PC-3 (cell line): ENCODE data around the gene ARRDC3. TPM values are rescaled to one million over a fixed set of nuclear protein-coding genes. Genes with fewer than 3 reads are reported as not detected.

Experiments used
- ATAC-seq: fragments of 200-7000 bp; cut with Tn5 transposase; 2 replicates; pipeline ENCODE4 v1.9.1; 2020; ENCODE audit warnings: mild to moderate bottlenecking, moderate library complexity
- BruUV-seq: library from RNA; stranded (reverse); fragments of 400-500 nt; replicated peaks from 2 replicates; lab custom pipeline; 2021; lab: Mats Ljungman, UMichigan
- CTCF ChIA-PET: fragments of 300-600 bp; sonication (Branson Sonifier 250); formaldehyde crosslinking; loops from one replicate; lab custom pipeline; 2022; ENCODE audit warnings: antibody characterized with exemption; lab: Charles Lee
- POLR2A ChIA-PET: fragments of 300-600 bp; sonication (Branson Sonifier 250); formaldehyde crosslinking; loops from one replicate; lab custom pipeline; 2022; ENCODE audit warnings: antibody characterized with exemption; ENCODE audit not compliant: unreplicated experiment; lab: Charles Lee
- DNase-seq: peaks from one replicate; pipeline ENCODE4 v3.0.0-alpha.2; 2015
- H2AFZ ChIP-seq: fragments of 300-600 bp; sonication (generic); 2 replicates; pipeline ENCODE4 v1.6.0; 2016; ENCODE audit warnings: antibody characterized with exemption, low read length
- H3F3A ChIP-seq: fragments of 300-600 bp; sonication (generic); one replicate; pipeline ENCODE4 v1.6.0; 2017; ENCODE audit warnings: antibody characterized with exemption, low read length, control low read depth, mild to moderate bottlenecking; ENCODE audit not compliant: unreplicated experiment
- H3K27ac ChIP-seq: fragments of 300-600 bp; sonication (generic); 2 replicates; pipeline ENCODE4 v1.5.1; 2016; ENCODE audit warnings: mild to moderate bottlenecking, low read length
- H3K27me3 ChIP-seq: fragments of 300-600 bp; sonication (generic); 2 replicates; pipeline ENCODE4 v1.6.1; 2016; ENCODE audit warnings: low read length, mixed read lengths
- H3K36me3 ChIP-seq: fragments of 300-600 bp; sonication (generic); 2 replicates; pipeline ENCODE4 v1.6.1; 2016; ENCODE audit warnings: low read depth, mixed run types, low read length, mixed read lengths
- H3K4me1 ChIP-seq: fragments of 300-600 bp; sonication (generic); 2 replicates; pipeline ENCODE4 v1.5.1; 2016; ENCODE audit warnings: low read length; ENCODE audit not compliant: insufficient read depth
- H3K4me2 ChIP-seq: fragments of 300-600 bp; sonication (generic); 2 replicates; pipeline ENCODE4 v1.6.0; 2016; ENCODE audit warnings: low read length
- H3K4me3 ChIP-seq: fragments of 300-600 bp; sonication (generic); 2 replicates; pipeline ENCODE4 v1.5.1; 2016; ENCODE audit warnings: mild to moderate bottlenecking, low read length, mixed read lengths
- H3K79me2 ChIP-seq: fragments of 300-600 bp; sonication (generic); 2 replicates; pipeline ENCODE4 v1.6.1; 2017; ENCODE audit warnings: low read length, mixed read lengths
- H3K9ac ChIP-seq: fragments of 300-600 bp; sonication (generic); 2 replicates; pipeline ENCODE4 v1.6.0; 2016; ENCODE audit warnings: mild to moderate bottlenecking, low read length
- H3K9me2 ChIP-seq: fragments of 300-600 bp; sonication (generic); replicated peaks from 2 replicates; pipeline ENCODE4 v1.6.1; 2016; ENCODE audit warnings: mixed run types, low read length, mixed read lengths
- H3K9me3 ChIP-seq: fragments of 300-600 bp; sonication (generic); 2 replicates; pipeline ENCODE4 v1.6.1; 2016; ENCODE audit warnings: low read length, mixed read lengths
- H4K20me1 ChIP-seq: fragments of 300-600 bp; sonication (generic); 2 replicates; pipeline ENCODE4 v1.6.1; 2016; ENCODE audit warnings: low read length, mixed read lengths
- CTCF ChIP-seq: fragments of 300-600 bp; sonication (generic); conservative IDR thresholded peaks from 2 replicates; pipeline ENCODE4 v1.5.1; 2017; ENCODE audit warnings: antibody characterized with exemption, low read depth, mild to moderate bottlenecking, low read length
- EZH2 ChIP-seq: fragments of 300-600 bp; sonication (generic); IDR thresholded peaks from one replicate; pipeline ENCODE4 v1.6.1; 2017; ENCODE audit warnings: antibody characterized with exemption, mild to moderate bottlenecking, low read length; ENCODE audit not compliant: unreplicated experiment
- EZH2phosphoT487 ChIP-seq: fragments of 300-600 bp; sonication (generic); IDR thresholded peaks from 2 replicates; pipeline ENCODE4 v1.6.1; 2018; ENCODE audit warnings: mild to moderate bottlenecking, antibody characterized with exemption, low read length, borderline replicate concordance
- intact Hi-C: fragments of 100-400 bp; cut with micrococcal nuclease; formaldehyde crosslinking; loops from 2 replicates; pipeline ENCODE4 v1.9.0; 2023
- total RNA-seq: library from RNA; depleted of rRNA; stranded (reverse); fragments of >200 nt; gene quantifications from 2 replicates; pipeline ENCODE4 v1.2.3, GENCODE V29; 2014

ARRDC3 gene
- total RNA-seq, 1 experiment from 2014 or later: 39.5 TPM

- intact Hi-C loops: no loop called here
- CTCF ChIA-PET: no interaction called here
- Histone ChIP-seq H3F3A (peaks cover 1% of the 10 kb centered on the region), H2AFZ (no peak overlapping the region), H4K20me1 (peaks cover 10% of the 10 kb centered on the region; the same call in 1 of the 2 replicates), H3K79me2 (peaks cover 22% of the 10 kb centered on the region), H3K27me3 (no peaks in the 10 kb centered on the region), H3K9me3 (no peaks in the 10 kb centered on the region), H3K9me2 (no peaks in the 10 kb centered on the region), H3K4me1 (no peaks in the 10 kb centered on the region), H3K4me2 (no peak overlapping the region), H3K36me3 (peaks cover 30% of the 10 kb centered on the region), H3K4me3 (no peak overlapping the region), H3K27ac (no peak overlapping the region), H3K9ac (no peak overlapping the region)
- TF ChIP-seq EZH2 (no peak), EZH2phosphoT487 (no peak), CTCF (no peak)
- POLR2A ChIA-PET: no interaction called here
- ATAC-seq: no peak
- no peak for DNase-seq
- no TSS peak for BruUV-seq
Observed at GRCh38 chr5:91366551-91366950, 16.6 kb downstream of the ARRDC3 start.

DNA sequence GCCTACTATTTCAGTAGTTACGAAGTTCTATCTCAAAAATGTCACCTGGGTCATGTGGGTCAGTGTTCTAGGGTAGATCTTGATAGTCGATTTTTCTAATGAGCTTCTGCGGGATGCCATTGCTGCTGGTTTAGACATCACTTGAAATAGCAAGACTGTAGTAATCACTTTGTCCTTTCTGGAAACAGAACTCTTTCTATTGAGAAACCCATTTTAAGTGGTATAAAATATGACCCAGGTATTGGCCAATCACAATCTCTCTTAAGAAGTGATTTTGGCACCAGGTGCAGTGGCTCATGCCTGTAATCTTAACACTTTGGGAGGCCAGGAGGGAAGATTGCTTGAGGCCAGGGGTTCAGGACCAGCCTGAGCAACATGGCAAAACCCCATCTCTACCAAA lies 17.6 kb downstream of the ARRDC3 start:
- intact Hi-C loops: no loop called here
- Histone ChIP-seq H3K9ac (no peak overlapping the region), H2AFZ (no peak overlapping the region), H3K4me1 (no peaks in the 10 kb centered on the region), H3K27me3 (no peaks in the 10 kb centered on the region), H3K36me3 (peaks cover 20% of the 10 kb centered on the region), H3K4me2 (no peak overlapping the region), H3K4me3 (no peak overlapping the region), H4K20me1 (peaks cover 10% of the 10 kb centered on the region; the same call in 1 of the 2 replicates), H3K9me3 (no peaks in the 10 kb centered on the region), H3K27ac (no peak overlapping the region), H3K9me2 (no peaks in the 10 kb centered on the region), H3K79me2 (peaks cover 15% of the 10 kb centered on the region; the same call in 1 of the 2 replicates), H3F3A (no peaks in the 10 kb centered on the region)
- ATAC-seq: no peak
- ChIA-PET CTCF (no interaction called here), POLR2A (no interaction called here)
- no peak for DNase-seq
- BruUV-seq: no TSS peak
- TF ChIP-seq EZH2 (no peak), CTCF (no peak), EZH2phosphoT487 (no peak)

- no peaks in the 10 kb centered on the region for H3K9me3 ChIP-seq
- no peak overlapping the region for H2AFZ ChIP-seq
- no peak overlapping the region for H3K27ac ChIP-seq
- no peak overlapping the region for H3K4me3 ChIP-seq
- H3K9ac ChIP-seq: no peak overlapping the region
- no peaks in the 10 kb centered on the region for H4K20me1 ChIP-seq
- H3K4me1 ChIP-seq: no peaks in the 10 kb centered on the region
- no peaks in the 10 kb centered on the region for H3F3A ChIP-seq
- H3K79me2 ChIP-seq: no peaks in the 10 kb centered on the region
- DNase-seq (no peak), ATAC-seq (no peak)
- ChIA-PET POLR2A (no interaction called here), CTCF (no interaction called here)
- no peak for TF ChIP-seq EZH2
- no peak for TF ChIP-seq EZH2phosphoT487
- no peak for TF ChIP-seq CTCF
- intact Hi-C loops: no loop called here
- no TSS peak for BruUV-seq
- H3K4me2 ChIP-seq: no peak overlapping the region
- no peaks in the 10 kb centered on the region for H3K27me3 ChIP-seq
- H3K36me3 ChIP-seq: peaks cover 3% of the 10 kb centered on the region; the same call in 1 of the 2 replicates
- H3K9me2 ChIP-seq: no peaks in the 10 kb centered on the region
Observed at GRCh38 chr5:91362935-91363334, 20.2 kb downstream of the ARRDC3 start.
